H1 (cell line): ENCODE data around the gene ICE1. TPM values are rescaled to one million over a fixed set of nuclear protein-coding genes. Genes with fewer than 3 reads are reported as not detected.

Experiments
- CTCF ChIA-PET: fragments of 300-600 bp; sonication (Branson Sonifier 250); formaldehyde crosslinking; loops from one replicate; lab custom pipeline; 2021; ENCODE audit not compliant: partially characterized antibody; lab: Charles Lee
- POLR2A ChIA-PET: fragments of 300-600 bp; sonication (Branson Sonifier 250); formaldehyde crosslinking; loops from one replicate; lab custom pipeline; 2021; ENCODE audit warnings: inconsistent platforms; ENCODE audit not compliant: partially characterized antibody; lab: Charles Lee
- DNase-seq, 2 experiments: peaks; one replicate each; pipeline versions ENCODE4 v3.0.0 to v3.0.0-alpha.2; 2010 to 2022; ENCODE audit warnings: low spot score in 2 of 2, low read depth in 1 of 2, mixed read lengths in 1 of 2
- FAIRE-seq: peaks from 2 replicates; lab custom pipeline; 2011; peaks lifted over from hg19 to GRCh38; lab: Jason Lieb, UNC
- H2AFZ ChIP-seq: 2 replicates; pipeline ENCODE4 v1.8.1; 2012; ENCODE audit warnings: low read length, inconsistent platforms
- H2AK5ac ChIP-seq: 2 replicates; pipeline ENCODE4 v1.6.1; 2013; ENCODE audit warnings: low read depth, low read length
- H2BK120ac ChIP-seq: replicated peaks from 2 replicates; pipeline ENCODE3; 2013; ENCODE audit warnings: low read depth, low read length, inconsistent platforms
- H2BK12ac ChIP-seq: 2 replicates; pipeline ENCODE4 v1.6.1; 2013; ENCODE audit warnings: low read depth, low read length
- H2BK15ac ChIP-seq: 2 replicates; pipeline ENCODE4 v1.6.1; 2013; ENCODE audit warnings: low read length
- H2BK20ac ChIP-seq: 2 replicates; pipeline ENCODE4 v1.6.1; 2013; ENCODE audit warnings: low read length
- H2BK5ac ChIP-seq: 2 replicates; pipeline ENCODE4 v1.6.1; 2013; ENCODE audit warnings: low read depth, low read length
- H3K14ac ChIP-seq: 2 replicates; pipeline ENCODE4 v1.6.1; 2013; ENCODE audit warnings: inconsistent platforms; ENCODE audit not compliant: insufficient read length
- H3K18ac ChIP-seq: 2 replicates; pipeline ENCODE4 v1.6.1; 2013; ENCODE audit warnings: low read length; ENCODE audit errors: extremely low read depth
- H3K23ac ChIP-seq: 2 replicates; pipeline ENCODE4 v1.6.1; 2013; ENCODE audit warnings: inconsistent platforms; ENCODE audit not compliant: insufficient read length
- H3K23me2 ChIP-seq: 2 replicates; pipeline ENCODE4 v1.6.1; 2013; ENCODE audit warnings: low read depth, low read length
- H3K27ac ChIP-seq: 2 replicates; pipeline ENCODE4 v1.6.1; 2011; ENCODE audit warnings: low read depth, low read length, inconsistent platforms
- H3K27me3 ChIP-seq, 4 experiments: replicated peaks in 1 of 4; 1 replicate in 1 of 4; 2 replicates in 3 of 4; pipeline versions ENCODE4 v1.6.1 to v1.8.1; 2011 to 2013; ENCODE audit warnings: low read length in 3 of 4, mild to moderate bottlenecking in 3 of 4, inconsistent platforms in 2 of 4, mixed read lengths in 2 of 4, moderate library complexity in 1 of 4; ENCODE audit not compliant: control insufficient read depth in 3 of 4, insufficient read depth in 3 of 4; ENCODE audit errors: extremely low read depth in 1 of 4
- H3K36me3 ChIP-seq, 4 experiments: 2 replicates each; pipeline versions ENCODE4 v1.6.1 to v1.8.1; 2011 to 2013; ENCODE audit warnings: mild to moderate bottlenecking in 4 of 4, low read length in 3 of 4, moderate library complexity in 2 of 4, control low read depth in 1 of 4, inconsistent platforms in 1 of 4; ENCODE audit not compliant: insufficient read depth in 4 of 4, control insufficient read depth in 2 of 4
- H3K4ac ChIP-seq: replicated peaks from 2 replicates; pipeline ENCODE3; 2013; ENCODE audit warnings: low read length, low read depth, mixed read lengths, inconsistent platforms; ENCODE audit not compliant: insufficient read length
- H3K4me1 ChIP-seq, 4 experiments: replicated peaks in 1 of 4; 1 replicate in 1 of 4; 2 replicates in 3 of 4; pipeline versions ENCODE4 v1.6.1 to v1.8.1; 2011 to 2013; ENCODE audit warnings: low read length in 3 of 4, inconsistent platforms in 2 of 4, mixed read lengths in 1 of 4; ENCODE audit not compliant: insufficient read depth in 4 of 4, control insufficient read depth in 3 of 4
- H3K4me2 ChIP-seq, 2 experiments: 2 replicates each; pipeline versions ENCODE4 v1.6.1 to v1.8.1; 2011 to 2013; ENCODE audit warnings: low read depth in 2 of 2, low read length in 2 of 2, control low read depth in 1 of 2, inconsistent platforms in 1 of 2, mild to moderate bottlenecking in 1 of 2; ENCODE audit not compliant: insufficient read depth in 1 of 2
- H3K4me3 ChIP-seq, 4 experiments: fragments of 200-600, 300-600 bp in 1 of 4; sonication (generic), shearing (Covaris generic), sonication (Bioruptor Twin) in 1 of 4; 2 replicates each; pipeline versions ENCODE4 v1.5.1 to v1.8.1; 2011 to 2016; ENCODE audit warnings: low read length in 4 of 4, low read depth in 3 of 4, control low read depth in 2 of 4, inconsistent platforms in 2 of 4, mild to moderate bottlenecking in 2 of 4, mixed read lengths in 1 of 4, moderate library complexity in 1 of 4; ENCODE audit not compliant: insufficient read depth in 2 of 4; ENCODE audit errors: extremely low read depth in 1 of 4
- H3K56ac ChIP-seq: replicated peaks from 2 replicates; pipeline ENCODE3; 2013; ENCODE audit warnings: low read depth, mild to moderate bottlenecking, mixed read lengths, low read length, inconsistent platforms; ENCODE audit not compliant: insufficient read length
- H3K79me1 ChIP-seq: 2 replicates; pipeline ENCODE4 v1.6.1; 2013; ENCODE audit warnings: low read depth, low read length, control low read depth
- H3K79me2 ChIP-seq, 2 experiments: 2 replicates each; pipeline versions ENCODE4 v1.6.1 to v1.8.1; 2012 to 2013; ENCODE audit warnings: low read length in 2 of 2, mild to moderate bottlenecking in 2 of 2, inconsistent platforms in 1 of 2; ENCODE audit not compliant: insufficient read depth in 2 of 2, control insufficient read depth in 1 of 2
- H3K9ac ChIP-seq, 4 experiments: replicated peaks in 1 of 4; 1 replicate in 1 of 4; 2 replicates in 3 of 4; pipeline versions ENCODE4 v1.6.1 to v1.8.1; 2011 to 2013; ENCODE audit warnings: low read depth in 3 of 4, low read length in 3 of 4, control low read depth in 2 of 4, mild to moderate bottlenecking in 2 of 4, moderate library complexity in 2 of 4, inconsistent platforms in 1 of 4; ENCODE audit errors: extremely low read depth in 1 of 4
- H3K9me3 ChIP-seq, 2 experiments: 2 replicates each; pipeline versions ENCODE4 v1.6.1 to v1.8.1; 2012 to 2013; ENCODE audit warnings: mild to moderate bottlenecking in 2 of 2, moderate library complexity in 2 of 2, control low read depth in 1 of 2, inconsistent platforms in 1 of 2, low read depth in 1 of 2, low read length in 1 of 2, mixed read lengths in 1 of 2; ENCODE audit not compliant: insufficient read depth in 2 of 2
- H4K20me1 ChIP-seq, 2 experiments: replicated peaks in 1 of 2; 2 replicates each; pipeline versions ENCODE3 to v1.8.1; 2011 to 2013; ENCODE audit warnings: inconsistent platforms in 2 of 2, low read length in 2 of 2, mild to moderate bottlenecking in 1 of 2; ENCODE audit not compliant: insufficient read depth in 2 of 2, control insufficient read depth in 1 of 2
- H4K5ac ChIP-seq: 2 replicates; pipeline ENCODE4 v1.6.1; 2013; ENCODE audit warnings: low read length, low read depth, mixed read lengths, inconsistent platforms; ENCODE audit not compliant: insufficient read length
- H4K8ac ChIP-seq: 2 replicates; pipeline ENCODE4 v1.8.0; 2013; ENCODE audit warnings: mild to moderate bottlenecking, moderate library complexity, low read length, inconsistent platforms; ENCODE audit not compliant: insufficient read depth; ENCODE audit errors: extremely low read depth
- H4K91ac ChIP-seq: replicated peaks from 2 replicates; pipeline ENCODE3; 2013; ENCODE audit warnings: low read length, mixed read lengths, inconsistent platforms; ENCODE audit not compliant: insufficient read length
- CREB1 ChIP-seq: IDR thresholded peaks from 2 replicates; pipeline ENCODE4 v1.6.1; 2012; ENCODE audit warnings: inconsistent platforms
- EP300 ChIP-seq, 2 experiments: IDR thresholded peaks; 1 replicate in 1 of 2; 2 replicates in 1 of 2; pipeline ENCODE4 v1.6.1; 2011 to 2012; ENCODE audit warnings: low read depth in 2 of 2, low read length in 2 of 2, mild to moderate bottlenecking in 2 of 2, borderline replicate concordance in 1 of 2, inconsistent platforms in 1 of 2, moderate library complexity in 1 of 2
- HDAC2 ChIP-seq, 2 experiments: fragments of 300-600 bp in 1 of 2; sonication (generic) in 1 of 2; IDR thresholded peaks; 2 replicates each; pipeline ENCODE4 v1.6.1; 2011 to 2012; ENCODE audit warnings: low read depth in 2 of 2, low read length in 2 of 2, mild to moderate bottlenecking in 2 of 2, moderate library complexity in 2 of 2, borderline replicate concordance in 1 of 2, inconsistent platforms in 1 of 2
- NRF1 ChIP-seq: IDR thresholded peaks from 2 replicates; pipeline ENCODE4 v1.6.1; 2011; ENCODE audit warnings: mild to moderate bottlenecking, low read depth, low read length, improper control_type of control experiment
- POU5F1 ChIP-seq: IDR thresholded peaks from 2 replicates; pipeline ENCODE4 v1.6.1; 2011; ENCODE audit warnings: low read depth, mild to moderate bottlenecking, low read length, moderate library complexity
- RNF2 ChIP-seq: fragments of 200-900, 300-1000 bp; sonication (generic); IDR thresholded peaks from 2 replicates; pipeline ENCODE4 v1.7.1; 2016; ENCODE audit warnings: borderline replicate concordance, low read depth, mild to moderate bottlenecking, antibody characterized with exemption, low read length; ENCODE audit not compliant: poor library complexity, severe bottlenecking; ENCODE audit errors: missing control alignments
- WGBS, 2 experiments: shearing (Covaris generic) in 1 of 2; methylation state at CpG; one replicate each; pipeline versions ENCODE4 v1.1.6 to v1.1.7; 2013 to 2015; ENCODE audit warnings: low lambda C conversion rate in 2 of 2, mixed read lengths in 2 of 2, inconsistent platforms in 1 of 2, low coverage in 1 of 2, missing lambda C conversion rate in 1 of 2; ENCODE audit not compliant: insufficient replicate concordance in 2 of 2, insufficient coverage in 1 of 2, insufficient read length in 1 of 2; ENCODE audit errors: extremely low coverage in 1 of 2, missing lambda C conversion rate in 1 of 2; 5-methylcytosine and 5-hydroxymethylcytosine counted together
- polyA plus RNA-seq, 7 experiments: library from polyadenylated mRNA; depleted of rRNA in 3 of 7; stranded (reverse) in 5 of 7; unstranded in 2 of 7; fragments of >200 nt in 5 of 7; fragments of 200-250 nt in 2 of 7; gene quantifications; 1 replicate in 5 of 7; 2 replicates in 1 of 7; 4 replicates in 1 of 7; pipeline versions ENCODE4 v1.2.1 to v1.2.3, GENCODE V29; 2011 to 2013; ENCODE audit warnings: missing spikeins in 2 of 7, mixed read lengths in 2 of 7
- total RNA-seq: library from RNA; stranded (reverse); fragmentation: NEBNext Ultra II Directional; extraction: Animal tissue kit (Norgen Biotek cat#: 25700); gene quantifications from 2 replicates; pipeline ENCODE4 v1.2.1, GENCODE V29; 2021
- TF ChIP-seq, protein P1 (sequence below): IDR thresholded peaks from 2 replicates; pipeline ENCODE4 v1.6.1; 2011; ENCODE audit warnings: low read depth, mild to moderate bottlenecking, low read length; ENCODE audit not compliant: insufficient read depth

Gene ICE1
- total and polyA plus RNA-seq, 2 of the 8 experiments (the other 6 are each of a cell fraction or from before 2014, with no cell fraction given) = 11.8 to 53.9 TPM

DNA sequence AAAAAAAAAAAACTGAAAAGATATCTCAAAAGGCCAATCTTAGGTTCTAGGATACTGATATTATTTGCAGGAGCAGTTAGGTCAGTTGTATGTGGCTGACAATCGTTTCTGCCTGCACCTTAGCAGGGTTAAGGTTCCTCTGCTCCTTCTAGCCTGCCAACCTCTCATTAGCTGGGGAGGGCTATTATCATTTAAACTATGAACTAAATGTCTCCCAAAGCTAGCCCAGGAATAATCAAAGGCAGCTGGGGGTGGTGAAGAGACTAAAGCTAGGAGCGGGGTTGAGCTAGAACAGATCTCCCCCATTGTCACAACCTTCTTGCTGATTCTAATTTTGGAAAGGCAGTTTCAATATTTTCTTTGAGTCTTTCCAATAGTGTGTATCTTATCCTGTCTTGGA is 99.9 kb downstream of the ICE1 start:
- Histone ChIP-seq H3K56ac (no peak overlapping the region), H3K79me2 (no peaks in the 10 kb centered on the region), H3K4me2 (peak overlapping the region; percentile 5 to 41; a peak in 2 of 4 replicates), H3K27me3 (no peaks in the 10 kb centered on the region), H3K4me3 (no peak overlapping the region; a peak in 1 of 8 replicates), H2BK20ac (no peak overlapping the region), H4K20me1 (no peaks in the 10 kb centered on the region), H4K8ac (no peak overlapping the region), H3K4me1 (peaks cover 0 to 7% (median 2%) of the 10 kb centered on the region in 4 experiments; a peak in 4 of 7 replicates), H2AK5ac (no peak overlapping the region), H4K5ac (no peak overlapping the region), H2BK5ac (peak overlapping the region; percentile 81; the same call in 1 of the 2 replicates), H3K23me2 (no peaks in the 10 kb centered on the region), H3K14ac (no peak overlapping the region), H3K9ac (no peak overlapping the region), H3K36me3 (no peaks in the 10 kb centered on the region), H3K4ac (no peak overlapping the region), H3K18ac (no peak overlapping the region; the same call in 1 of the 2 replicates), H2AFZ (no peak overlapping the region), H3K27ac (no peak overlapping the region), H3K79me1 (no peaks in the 10 kb centered on the region), H2BK120ac (peak overlapping the region; percentile 95), H3K23ac (no peak overlapping the region), H4K91ac (no peak overlapping the region), H2BK12ac (no peak overlapping the region), H2BK15ac (no peak overlapping the region), H3K9me3 (peaks cover 0 to 4% of the 10 kb centered on the region in 2 experiments; a peak in 1 of 4 replicates)
- FAIRE-seq (no peak), DNase-seq (peak in 1 of 2 experiments; percentile 17)
- POLR2A ChIA-PET = no interaction called here
- WGBS, 2 experiments = 47% methylated on average over 2 of the region's 2 CpGs; no CpG with 5 or more reads in 1 of the 2 experiments
- CTCF ChIA-PET = no interaction called here
- TF ChIP-seq NRF1 (no peak), HDAC2 (IDR thresholded peaks at IDR 0.05; ENCODE audit: borderline replicate concordance in 1 of 2, low read depth in 2 of 2, low read length in 2 of 2) (no peak), CREB1 (no peak), POU5F1 (no peak), EP300 (IDR thresholded peaks at IDR 0.05; ENCODE audit: borderline replicate concordance in 1 of 2, low read depth in 2 of 2, low read length in 2 of 2) (no peak), RNF2 (no peak)
- TF ChIP-seq, protein P1, sequence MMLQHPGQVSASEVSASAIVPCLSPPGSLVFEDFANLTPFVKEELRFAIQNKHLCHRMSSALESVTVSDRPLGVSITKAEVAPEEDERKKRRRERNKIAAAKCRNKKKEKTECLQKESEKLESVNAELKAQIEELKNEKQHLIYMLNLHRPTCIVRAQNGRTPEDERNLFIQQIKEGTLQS = no peak
